Measurements from ENCODE around the gene G6PC3.

DNA sequence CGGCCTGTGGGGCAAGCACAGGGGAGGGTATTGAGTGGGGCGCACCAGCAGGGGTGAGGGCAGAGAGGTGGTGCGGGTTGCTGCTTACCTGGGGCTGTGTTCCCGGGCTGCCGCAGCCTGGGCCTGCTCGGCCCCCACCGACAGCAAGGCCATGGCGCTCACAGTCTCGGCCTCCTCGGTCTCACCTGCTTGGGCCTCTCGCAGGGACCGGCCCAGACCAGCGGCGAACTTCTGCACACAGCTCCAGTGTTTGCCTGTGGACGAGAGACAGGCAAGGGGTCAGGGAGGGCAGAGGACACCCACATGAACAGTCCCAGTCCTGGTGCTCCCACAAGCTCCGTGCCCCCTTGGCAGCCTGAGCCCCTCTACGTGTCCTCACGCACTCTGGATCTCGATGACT lies 7.9 kb downstream of the G6PC3 start:
- TF ChIP-seq, protein P1, sequence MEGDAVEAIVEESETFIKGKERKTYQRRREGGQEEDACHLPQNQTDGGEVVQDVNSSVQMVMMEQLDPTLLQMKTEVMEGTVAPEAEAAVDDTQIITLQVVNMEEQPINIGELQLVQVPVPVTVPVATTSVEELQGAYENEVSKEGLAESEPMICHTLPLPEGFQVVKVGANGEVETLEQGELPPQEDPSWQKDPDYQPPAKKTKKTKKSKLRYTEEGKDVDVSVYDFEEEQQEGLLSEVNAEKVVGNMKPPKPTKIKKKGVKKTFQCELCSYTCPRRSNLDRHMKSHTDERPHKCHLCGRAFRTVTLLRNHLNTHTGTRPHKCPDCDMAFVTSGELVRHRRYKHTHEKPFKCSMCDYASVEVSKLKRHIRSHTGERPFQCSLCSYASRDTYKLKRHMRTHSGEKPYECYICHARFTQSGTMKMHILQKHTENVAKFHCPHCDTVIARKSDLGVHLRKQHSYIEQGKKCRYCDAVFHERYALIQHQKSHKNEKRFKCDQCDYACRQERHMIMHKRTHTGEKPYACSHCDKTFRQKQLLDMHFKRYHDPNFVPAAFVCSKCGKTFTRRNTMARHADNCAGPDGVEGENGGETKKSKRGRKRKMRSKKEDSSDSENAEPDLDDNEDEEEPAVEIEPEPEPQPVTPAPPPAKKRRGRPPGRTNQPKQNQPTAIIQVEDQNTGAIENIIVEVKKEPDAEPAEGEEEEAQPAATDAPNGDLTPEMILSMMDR (IDR thresholded peaks at IDR 0.05): no peak
- no peak for TF ChIP-seq EZH2phosphoT487 (IDR thresholded peaks at IDR 0.05)

Measured in neural progenitor cell (in vitro differentiated cells).